22Rv1 (cell line): Measurements from ENCODE around the gene MBNL2.

Experiments
- ZFX ChIP-seq: fragments of 450-650 bp; IDR thresholded peaks from 2 replicates; pipeline ENCODE4 v1.6.1; 2017; ENCODE audit warnings: antibody characterized with exemption, borderline replicate concordance
- TF ChIP-seq, protein P1 (sequence below): fragments of 450-650 bp; IDR thresholded peaks from 2 replicates; pipeline ENCODE4 v1.5.1; 2017; ENCODE audit warnings: mild to moderate bottlenecking

DNA sequence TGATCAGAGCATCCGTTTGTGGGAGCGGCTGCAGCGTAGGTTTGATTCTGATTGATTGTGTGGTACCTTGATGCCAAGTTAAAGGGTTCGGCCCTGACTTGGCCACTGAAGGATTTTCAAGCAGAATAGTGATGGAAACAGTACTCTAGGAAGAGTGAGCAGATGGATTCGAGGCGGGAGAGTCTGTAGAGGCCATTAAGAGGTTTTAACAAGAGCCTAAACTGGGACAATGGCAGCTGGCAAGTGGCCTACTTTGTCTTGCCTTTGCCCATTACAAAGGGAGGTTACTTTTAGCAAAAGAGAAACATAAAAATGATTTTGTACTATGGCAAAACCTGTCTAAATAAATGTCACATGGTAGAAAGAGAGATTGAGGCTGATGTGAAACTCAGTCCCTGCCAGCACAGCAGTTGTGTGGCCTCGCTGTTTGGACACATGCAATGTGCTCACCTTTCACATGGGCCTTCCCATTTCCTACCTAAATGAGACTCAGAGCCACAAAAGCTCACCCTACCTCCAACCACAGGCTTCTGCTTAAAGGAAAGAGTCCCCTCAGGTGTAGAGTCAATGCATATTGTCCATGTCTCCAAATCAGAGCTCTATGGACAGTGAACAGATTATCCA lies 149.5 kb downstream of the MBNL2 start:
- TF ChIP-seq, protein P1, sequence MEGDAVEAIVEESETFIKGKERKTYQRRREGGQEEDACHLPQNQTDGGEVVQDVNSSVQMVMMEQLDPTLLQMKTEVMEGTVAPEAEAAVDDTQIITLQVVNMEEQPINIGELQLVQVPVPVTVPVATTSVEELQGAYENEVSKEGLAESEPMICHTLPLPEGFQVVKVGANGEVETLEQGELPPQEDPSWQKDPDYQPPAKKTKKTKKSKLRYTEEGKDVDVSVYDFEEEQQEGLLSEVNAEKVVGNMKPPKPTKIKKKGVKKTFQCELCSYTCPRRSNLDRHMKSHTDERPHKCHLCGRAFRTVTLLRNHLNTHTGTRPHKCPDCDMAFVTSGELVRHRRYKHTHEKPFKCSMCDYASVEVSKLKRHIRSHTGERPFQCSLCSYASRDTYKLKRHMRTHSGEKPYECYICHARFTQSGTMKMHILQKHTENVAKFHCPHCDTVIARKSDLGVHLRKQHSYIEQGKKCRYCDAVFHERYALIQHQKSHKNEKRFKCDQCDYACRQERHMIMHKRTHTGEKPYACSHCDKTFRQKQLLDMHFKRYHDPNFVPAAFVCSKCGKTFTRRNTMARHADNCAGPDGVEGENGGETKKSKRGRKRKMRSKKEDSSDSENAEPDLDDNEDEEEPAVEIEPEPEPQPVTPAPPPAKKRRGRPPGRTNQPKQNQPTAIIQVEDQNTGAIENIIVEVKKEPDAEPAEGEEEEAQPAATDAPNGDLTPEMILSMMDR: no peak
- TF ChIP-seq ZFX: no peak
